Stimulated activated naive CD4-positive, alpha-beta T cell treated with Interleukin-2 at 50 U/mL for 16 hours (primary cell): Measurements from ENCODE around the gene ST3GAL4.

ENCODE experiments used
- DNase-seq: peaks from one replicate; lab custom pipeline; 2025; lab: John Stamatoyannopoulos, UW

The ST3GAL4 gene

DNA sequence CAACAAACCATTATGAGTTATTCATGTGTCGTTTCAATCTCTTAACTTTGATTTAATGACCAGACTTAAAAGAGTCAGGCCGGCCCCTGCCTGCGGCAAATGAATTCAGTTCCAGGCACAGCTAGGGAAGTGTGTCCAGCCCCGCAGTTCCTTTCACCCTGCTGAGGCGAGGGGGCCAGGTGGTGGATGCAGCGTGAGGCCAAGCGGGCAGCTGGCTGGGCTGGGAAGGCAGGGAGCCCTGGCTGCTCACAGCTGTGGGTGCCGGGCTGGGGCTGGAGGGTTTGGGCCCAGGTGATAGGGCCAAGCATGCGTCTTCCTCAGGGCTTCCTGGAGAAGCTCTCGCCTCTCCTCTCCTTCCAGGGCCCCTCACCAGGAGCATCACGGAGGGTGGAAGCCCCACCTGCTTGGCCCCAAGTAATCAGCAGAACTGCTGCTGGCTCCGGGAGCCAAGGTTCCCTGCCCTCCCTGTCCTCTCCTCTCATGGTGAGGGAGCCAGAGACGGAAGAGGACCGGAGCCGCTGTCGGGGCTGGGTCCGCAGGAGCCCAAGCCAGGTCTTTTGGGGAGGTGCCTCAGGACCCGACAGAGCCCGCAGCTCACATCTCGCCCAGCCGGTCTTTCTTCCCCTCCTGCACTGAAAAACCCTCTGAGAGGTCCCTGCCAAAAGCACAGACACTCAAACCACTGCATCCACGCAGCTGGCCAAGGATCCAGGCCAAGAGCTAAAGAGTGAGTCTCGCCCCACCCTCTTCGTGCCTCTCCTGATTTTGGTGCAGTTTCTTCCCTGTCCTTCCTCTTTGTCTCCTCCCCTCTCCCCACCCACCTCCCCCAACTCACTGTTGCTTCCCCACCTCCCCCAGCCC, 97.0 kb downstream of the ST3GAL4 start:
- DNase-seq: no peak

DNA sequence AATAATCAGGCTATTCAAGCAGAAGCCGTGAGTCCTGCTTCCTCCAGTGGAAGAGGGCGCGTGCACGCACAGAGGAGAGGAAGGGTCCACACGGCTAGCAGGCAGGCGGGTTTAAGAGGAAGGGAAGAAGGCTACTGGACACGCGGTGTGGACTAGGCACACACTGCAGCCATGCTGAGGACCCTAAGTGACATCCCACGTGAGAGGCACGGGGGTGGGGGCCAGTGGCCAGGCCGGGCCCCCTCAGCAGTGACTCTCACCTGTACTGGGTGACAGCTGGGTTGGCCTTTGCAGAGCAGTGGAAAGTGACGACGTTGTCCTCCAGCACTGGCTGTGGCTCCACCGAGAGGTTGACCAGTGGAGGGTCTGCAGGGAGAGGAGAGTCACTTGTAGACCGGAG, 100.6 kb downstream of the ST3GAL4 start:
- DNase-seq: no peak

DNA sequence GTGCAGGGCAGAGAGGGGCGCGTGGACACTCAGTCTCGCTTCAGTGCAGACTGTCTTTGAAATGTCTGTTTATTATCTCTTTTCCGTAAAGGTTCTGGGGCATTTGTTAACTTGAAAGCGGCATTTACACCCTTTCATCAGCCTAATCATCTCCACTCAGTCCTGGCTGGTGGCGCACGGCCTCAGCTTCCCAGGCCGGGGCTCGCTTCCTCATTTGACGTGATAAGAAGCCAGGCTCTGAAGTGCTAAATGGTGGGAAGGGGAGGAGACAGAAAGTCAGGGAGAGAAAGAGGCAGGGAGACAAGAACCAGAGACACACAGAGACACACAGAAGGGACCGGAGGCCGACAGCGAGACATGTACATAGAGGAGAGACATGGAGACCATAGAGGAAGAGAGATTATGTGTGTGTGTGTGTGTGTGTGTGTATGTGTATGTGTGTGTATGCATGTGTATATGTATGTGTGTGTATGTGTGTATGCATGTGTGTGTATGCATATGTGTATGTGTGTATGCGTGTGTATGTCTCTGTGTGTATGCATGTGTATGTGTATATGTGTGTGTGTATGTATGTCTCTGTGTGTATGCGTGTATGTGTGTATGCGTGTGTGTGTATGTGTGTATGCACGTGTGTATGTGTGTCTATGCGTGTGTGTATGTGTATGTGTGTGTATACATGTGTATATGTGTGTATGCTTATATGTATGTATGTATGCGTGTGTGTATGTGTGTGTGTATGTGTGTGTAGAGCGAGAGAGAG, 101.5 kb downstream of the ST3GAL4 start:
- no peak for DNase-seq

DNA sequence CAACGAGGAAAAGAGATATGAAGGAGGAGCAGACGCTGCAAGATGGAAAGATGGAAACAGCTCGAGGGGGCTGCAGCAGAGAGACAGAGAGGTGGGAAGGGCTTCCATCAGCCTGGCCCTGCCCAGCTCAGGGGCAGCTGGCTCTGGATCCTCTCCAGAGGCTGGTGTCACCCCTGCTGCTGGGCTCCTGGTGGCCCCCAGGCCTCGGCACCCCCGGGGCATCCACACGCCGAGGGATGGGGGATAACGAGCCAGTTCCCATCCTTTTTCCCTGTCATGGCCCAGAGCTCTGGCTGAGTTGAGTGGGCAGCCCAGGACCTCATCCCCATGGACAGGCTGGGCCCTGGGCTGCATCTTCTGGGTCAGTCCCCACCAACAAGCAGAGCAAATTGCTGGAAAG, 102.3 kb downstream of the ST3GAL4 start:
- no peak for DNase-seq

DNA sequence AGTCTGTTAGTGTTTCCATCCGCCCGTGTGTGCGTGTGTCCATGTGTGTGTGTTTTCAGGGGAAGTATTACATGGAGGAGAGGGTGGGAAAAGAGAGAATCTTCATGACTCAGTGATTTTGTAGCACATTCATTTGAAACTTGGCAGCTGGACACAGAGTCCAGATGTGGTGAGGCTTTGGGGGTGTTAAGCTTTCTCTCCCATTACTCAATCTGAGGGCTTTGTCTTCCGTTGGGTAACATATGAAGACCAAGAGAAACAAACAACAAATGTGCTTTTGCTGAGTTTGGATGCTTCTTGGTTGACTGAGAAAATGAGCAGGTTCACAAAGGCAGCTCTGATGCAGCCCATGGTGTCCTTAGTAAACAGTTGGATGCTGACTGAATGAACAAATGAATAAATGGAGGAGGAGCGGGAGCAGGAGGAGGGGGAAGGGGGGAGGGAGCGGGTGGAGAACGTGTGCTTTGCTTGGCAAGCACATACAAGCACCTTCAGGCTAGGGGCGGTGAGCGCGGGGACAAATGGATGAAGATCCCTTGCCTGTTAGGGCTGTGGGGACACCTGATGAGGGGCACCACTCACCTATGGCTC, 104.3 kb downstream of the ST3GAL4 start:
- DNase-seq: no peak

DNA sequence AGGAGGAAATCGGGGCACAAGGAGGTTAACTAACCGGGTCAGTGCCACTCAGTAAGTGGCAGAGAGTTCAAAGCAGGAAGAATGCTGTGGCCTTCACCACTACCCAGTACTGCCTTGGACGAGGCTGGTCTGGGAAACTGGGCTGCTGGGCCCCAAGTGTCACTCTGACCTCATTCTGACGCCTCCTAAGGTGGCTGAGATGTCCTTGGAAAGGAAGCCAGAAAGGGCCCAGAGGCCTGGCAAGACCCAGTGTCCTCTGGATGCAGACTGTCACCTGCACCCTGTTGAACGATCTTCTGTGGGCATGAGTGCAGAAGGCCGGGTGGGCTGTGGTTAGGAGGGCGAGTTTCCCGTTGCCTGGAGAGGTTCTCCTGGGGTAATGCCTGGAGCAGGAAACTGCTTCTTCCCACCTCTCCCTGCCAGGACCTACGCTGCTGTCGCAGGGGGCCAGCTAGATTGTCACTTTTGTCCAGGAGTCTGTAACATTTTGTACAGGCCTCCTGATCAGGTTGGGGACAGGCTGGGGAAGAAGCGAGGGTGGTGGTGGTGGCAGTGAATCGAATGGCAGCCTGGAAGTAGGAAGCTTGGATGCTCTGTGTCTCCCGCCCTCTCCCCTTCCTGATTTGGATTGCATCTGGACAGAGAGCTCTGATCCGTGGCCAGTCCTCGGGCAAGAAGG, 105.1 kb downstream of the ST3GAL4 start:
- no peak for DNase-seq

DNA sequence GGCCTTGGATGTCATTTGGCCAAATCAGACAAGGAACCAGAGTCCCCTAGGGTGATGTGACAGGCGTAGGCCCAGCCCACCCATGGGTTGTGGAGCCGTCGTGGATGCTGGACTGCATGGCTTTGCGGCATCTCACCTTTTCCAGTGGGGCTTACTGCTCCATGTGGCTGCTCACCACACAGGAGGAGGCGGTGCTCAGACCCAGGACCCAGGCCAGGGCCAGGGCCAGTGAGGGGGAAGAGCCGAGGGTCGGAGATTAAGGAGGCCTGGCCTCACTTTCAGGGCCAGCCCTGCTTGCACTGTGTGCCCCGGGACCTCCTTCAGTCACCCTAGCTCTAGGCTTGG, 105.6 kb downstream of the ST3GAL4 start:
- DNase-seq: no peak

DNA sequence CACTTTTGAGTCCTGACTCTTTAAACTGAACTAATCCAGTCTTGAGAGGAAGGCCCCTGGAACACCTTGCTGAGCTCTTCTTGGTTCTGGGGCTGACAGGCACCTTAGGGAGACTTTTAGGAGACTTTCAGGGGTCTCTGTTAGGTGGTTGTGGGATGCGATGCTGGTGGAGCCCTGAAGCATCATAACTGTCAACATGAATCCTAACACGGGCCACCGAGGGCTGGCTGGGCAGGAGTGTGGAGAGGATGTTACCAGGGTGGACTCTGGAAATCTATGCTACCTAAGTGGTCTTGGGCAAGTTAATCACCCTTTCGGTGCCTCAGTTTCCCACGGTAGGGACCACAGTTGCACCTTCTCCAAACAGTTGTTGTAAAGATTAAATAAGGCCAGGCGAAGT, 106.5 kb downstream of the ST3GAL4 start:
- no peak for DNase-seq

DNA sequence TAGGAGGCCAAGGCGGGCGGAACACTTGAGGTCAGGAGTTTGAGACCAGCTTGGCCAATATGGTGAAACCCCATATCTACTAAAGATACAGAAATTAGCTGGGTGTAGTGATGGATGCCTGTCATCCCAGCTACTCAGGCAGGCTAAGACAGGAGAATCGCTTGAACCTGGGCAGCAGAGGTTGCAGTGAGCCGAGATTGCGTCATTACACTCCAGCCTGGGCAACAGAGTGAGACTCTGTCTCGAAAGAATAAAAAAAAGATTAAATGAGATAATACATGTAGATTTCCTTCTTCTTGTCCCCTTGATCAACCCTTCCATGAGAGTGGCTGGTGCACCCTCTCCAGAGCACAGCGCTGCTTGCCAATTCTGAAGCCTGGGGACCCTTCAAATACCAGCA, 106.9 kb downstream of the ST3GAL4 start:
- DNase-seq: no peak
